AG08395 (cell line): ENCODE results near the gene RTEL1.
A peak's percentile ranks its signal among the peaks of the same experiment; 100 is the strongest.
"Not testable (repeated sequence)": the region's sequence is repeated elsewhere in the genome, so short reads cannot be mapped to it uniquely, and the experiment has no call there.

Source experiments
- DNase-seq: peaks from one replicate; pipeline ENCODE4 v3.0.0; 2012; ENCODE audit warnings: mixed read lengths, low spot score

The RTEL1 gene

GRCh38 chr20:63628246-63628975 lies 29.7 kb upstream of the RTEL1 start:
- peak; percentile 72 for DNase-seq

- not testable (repeated sequence) for DNase-seq
Measured at GRCh38 chr20:63630956-63631355, 27.2 kb upstream of the RTEL1 start.

GRCh38 chr20:63631426-63631825 lies 26.7 kb upstream of the RTEL1 start:
- not testable (repeated sequence) for DNase-seq

GRCh38 chr20:63633732-63634131 lies 24.4 kb upstream of the RTEL1 start:
- DNase-seq = no peak

- DNase-seq = no peak
Measured at GRCh38 chr20:63635431-63636141, 22.5 kb upstream of the RTEL1 start.

GRCh38 chr20:63636752-63637628 lies 21.1 kb upstream of the RTEL1 start:
- DNase-seq = peak; percentile 46

GRCh38 chr20:63639093-63639975 lies 18.8 kb upstream of the RTEL1 start:
- DNase-seq = no peak

- DNase-seq = no peak
Measured at GRCh38 chr20:63640086-63640485, 18.0 kb upstream of the RTEL1 start.

GRCh38 chr20:63640686-63641085 lies 17.4 kb upstream of the RTEL1 start:
- not testable (repeated sequence) for DNase-seq

- DNase-seq = no peak
Measured at GRCh38 chr20:63641146-63641791, 16.8 kb upstream of the RTEL1 start.

- peak; percentile 94 for DNase-seq
Measured at GRCh38 chr20:63641792-63642523, 16.2 kb upstream of the RTEL1 start.

- no peak for DNase-seq
Measured at GRCh38 chr20:63642527-63643247, 15.4 kb upstream of the RTEL1 start.

GRCh38 chr20:63643499-63643898 lies 14.6 kb upstream of the RTEL1 start:
- no peak for DNase-seq

- no peak for DNase-seq
Measured at GRCh38 chr20:63643946-63644345, 14.2 kb upstream of the RTEL1 start.

- no peak for DNase-seq
Measured at GRCh38 chr20:63645218-63645617, 12.9 kb upstream of the RTEL1 start.

GRCh38 chr20:63648190-63648589 lies 9.9 kb upstream of the RTEL1 start:
- no peak for DNase-seq

GRCh38 chr20:63648895-63649589 lies 9.1 kb upstream of the RTEL1 start:
- no peak for DNase-seq

- DNase-seq = not testable (repeated sequence)
Measured at GRCh38 chr20:63650486-63650885, 7.6 kb upstream of the RTEL1 start.

- DNase-seq = no peak
Measured at GRCh38 chr20:63651942-63652191, 6.2 kb upstream of the RTEL1 start.
